PC-3 (cell line): Measurements from ENCODE around the gene MT1B.

Experiments
- EZH2 ChIP-seq: fragments of 300-600 bp; sonication (generic); IDR thresholded peaks from one replicate; pipeline ENCODE4 v1.6.1; 2017; ENCODE audit warnings: antibody characterized with exemption, mild to moderate bottlenecking, low read length; ENCODE audit not compliant: unreplicated experiment
- EZH2phosphoT487 ChIP-seq: fragments of 300-600 bp; sonication (generic); IDR thresholded peaks from 2 replicates; pipeline ENCODE4 v1.6.1; 2018; ENCODE audit warnings: mild to moderate bottlenecking, antibody characterized with exemption, low read length, borderline replicate concordance
- TF ChIP-seq, protein P1 (sequence below): fragments of 300-600 bp; sonication (generic); conservative IDR thresholded peaks from 2 replicates; pipeline ENCODE4 v1.5.1; 2017; ENCODE audit warnings: antibody characterized with exemption, low read depth, mild to moderate bottlenecking, low read length

- TF ChIP-seq EZH2 (no peak), EZH2phosphoT487 (no peak)
- TF ChIP-seq, protein P1, sequence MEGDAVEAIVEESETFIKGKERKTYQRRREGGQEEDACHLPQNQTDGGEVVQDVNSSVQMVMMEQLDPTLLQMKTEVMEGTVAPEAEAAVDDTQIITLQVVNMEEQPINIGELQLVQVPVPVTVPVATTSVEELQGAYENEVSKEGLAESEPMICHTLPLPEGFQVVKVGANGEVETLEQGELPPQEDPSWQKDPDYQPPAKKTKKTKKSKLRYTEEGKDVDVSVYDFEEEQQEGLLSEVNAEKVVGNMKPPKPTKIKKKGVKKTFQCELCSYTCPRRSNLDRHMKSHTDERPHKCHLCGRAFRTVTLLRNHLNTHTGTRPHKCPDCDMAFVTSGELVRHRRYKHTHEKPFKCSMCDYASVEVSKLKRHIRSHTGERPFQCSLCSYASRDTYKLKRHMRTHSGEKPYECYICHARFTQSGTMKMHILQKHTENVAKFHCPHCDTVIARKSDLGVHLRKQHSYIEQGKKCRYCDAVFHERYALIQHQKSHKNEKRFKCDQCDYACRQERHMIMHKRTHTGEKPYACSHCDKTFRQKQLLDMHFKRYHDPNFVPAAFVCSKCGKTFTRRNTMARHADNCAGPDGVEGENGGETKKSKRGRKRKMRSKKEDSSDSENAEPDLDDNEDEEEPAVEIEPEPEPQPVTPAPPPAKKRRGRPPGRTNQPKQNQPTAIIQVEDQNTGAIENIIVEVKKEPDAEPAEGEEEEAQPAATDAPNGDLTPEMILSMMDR: no peak
Observed at GRCh38 chr16:56679078-56679730, 27.5 kb downstream of the MT1B start.
